Breast epithelium (tissue), 3 donors: ENCODE measurements around the gene LAMA4.
A peak's percentile ranks its signal among the peaks of the same experiment; 100 is the strongest.

Experiments
- CTCF ChIP-seq, 3 donors: fragments of 450-650 bp; IDR thresholded peaks; one replicate each; pipeline ENCODE4 v1.5.1; 2016 to 2017; ENCODE audit warnings: antibody characterized with exemption in 3 of 3, mild to moderate bottlenecking in 3 of 3, moderate library complexity in 3 of 3
- POLR2A ChIP-seq: fragments of 450-650 bp; IDR thresholded peaks from one replicate; pipeline ENCODE4 v1.6.1; 2016; ENCODE audit warnings: antibody characterized with exemption, mild to moderate bottlenecking, moderate library complexity
- POLR2AphosphoS5 ChIP-seq, 3 donors: sonication (generic); formaldehyde crosslinking; IDR thresholded peaks; one replicate each; pipeline ENCODE4 v1.6.1; 2017; ENCODE audit warnings: antibody characterized with exemption in 3 of 3

DNA sequence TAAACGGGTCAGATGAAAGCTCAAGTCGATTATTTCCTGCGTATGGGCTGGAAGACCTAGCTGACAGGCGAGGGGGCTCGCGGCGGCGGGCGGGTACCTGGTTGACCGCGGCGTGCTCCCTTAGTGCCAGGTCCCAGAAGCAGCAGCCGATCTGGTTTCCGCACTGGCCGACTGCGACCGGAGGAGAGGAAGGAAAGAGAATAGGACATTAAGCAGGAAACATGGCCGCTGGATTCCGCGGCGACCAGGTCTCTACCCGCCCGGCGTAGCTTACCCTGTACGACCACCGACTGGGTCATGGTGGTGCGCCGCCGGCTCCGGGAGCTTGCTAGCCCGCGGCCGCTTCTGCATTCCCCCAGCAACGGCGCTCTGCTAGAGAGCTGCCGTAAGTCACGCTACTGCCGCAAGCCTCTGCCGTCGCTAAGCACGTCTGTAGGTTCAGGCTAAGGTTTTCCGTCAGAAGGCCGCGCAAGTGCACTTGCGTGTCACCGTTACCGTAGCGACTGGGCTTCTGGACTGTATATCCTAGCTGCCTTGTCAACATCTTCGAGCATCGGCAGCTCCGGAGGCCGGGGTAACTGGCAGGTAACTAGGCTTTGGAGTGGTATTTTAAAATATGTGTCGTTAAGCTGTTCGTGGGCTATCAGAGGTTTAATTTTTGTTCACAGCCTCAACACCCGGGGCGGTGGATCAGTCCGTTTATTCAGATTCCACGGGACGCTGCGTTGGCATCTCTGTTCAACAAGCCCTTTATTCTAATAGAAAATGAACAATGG, 167.0 kb downstream of the LAMA4 start, which contains the start of the genes FAM229B and TUBE1:
- peak; percentile 38 for TF ChIP-seq POLR2A
- peak; percentile 70 to 91 (median 74) for TF ChIP-seq POLR2AphosphoS5 (IDR thresholded peaks at IDR 0.05)
- no peak for TF ChIP-seq CTCF (IDR thresholded peaks at IDR 0.05)
